ENCODE data around the gene CRABP2.

The CRABP2 gene

DNA sequence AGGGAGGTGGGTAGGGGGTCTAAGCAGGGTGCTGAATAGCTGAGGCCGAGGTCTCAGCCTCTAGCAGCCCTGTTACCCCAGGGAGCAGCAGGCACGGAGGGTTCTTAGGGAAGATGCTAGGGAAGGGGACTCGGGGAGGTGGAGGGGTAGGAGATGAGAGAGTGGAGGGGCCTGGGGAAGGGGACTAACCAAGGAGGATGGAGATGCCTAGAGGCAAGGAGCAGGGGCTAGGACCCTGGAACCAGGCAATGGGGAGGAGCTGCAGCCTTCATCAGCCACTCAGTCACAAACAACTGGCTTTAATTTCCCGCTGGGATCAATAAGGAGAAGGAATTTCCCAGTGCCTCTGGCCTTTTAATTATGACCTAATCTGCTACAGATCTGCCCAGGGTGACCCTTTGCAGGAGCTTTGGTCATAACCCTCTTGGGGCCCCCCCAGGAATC lies 2.9 kb upstream of the CRABP2 start:
- no peak for DNase-seq

GRCh38 chr1:156707417-156708217 lies 2.2 kb upstream of the CRABP2 start:
- peak; percentile 87 for DNase-seq

- peak; percentile 93 for DNase-seq
Observed at GRCh38 chr1:156706657-156707416, 1.5 kb upstream of the CRABP2 start.

GRCh38 chr1:156705918-156706656 lies 704 bp upstream of the CRABP2 start:
- peak; percentile 90 for DNase-seq

GRCh38 chr1:156704930-156705320 lies 458 bp downstream of the CRABP2 start:
- DNase-seq = peak; percentile 61

DNA sequence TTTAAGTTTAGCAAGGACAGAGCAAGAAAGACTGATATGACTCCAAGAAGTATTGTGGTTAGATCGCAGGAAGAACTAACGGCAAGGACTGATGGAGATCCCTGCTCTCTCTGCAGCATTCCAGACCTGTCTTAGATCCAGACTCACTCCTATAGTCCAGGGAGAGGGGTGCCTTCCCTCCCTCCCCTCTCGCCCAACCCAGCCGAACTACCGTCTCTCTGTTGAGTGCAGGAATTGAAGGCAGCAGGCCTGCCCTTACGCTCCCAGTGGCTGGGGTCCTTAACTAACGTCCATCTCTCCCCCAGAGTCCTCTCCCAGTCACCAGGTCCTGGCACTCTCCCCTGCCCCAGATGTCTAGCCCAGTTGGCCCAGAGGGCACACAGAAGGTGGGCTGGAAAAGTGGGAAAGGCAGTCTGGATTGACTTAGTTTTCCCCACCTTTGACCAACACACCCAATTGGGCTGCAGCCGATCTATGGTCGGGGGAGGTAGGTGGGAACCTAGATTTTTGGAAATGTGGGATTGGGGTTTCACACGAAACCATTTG lies 1.1 kb downstream of the CRABP2 start:
- no peak for DNase-seq

DNA sequence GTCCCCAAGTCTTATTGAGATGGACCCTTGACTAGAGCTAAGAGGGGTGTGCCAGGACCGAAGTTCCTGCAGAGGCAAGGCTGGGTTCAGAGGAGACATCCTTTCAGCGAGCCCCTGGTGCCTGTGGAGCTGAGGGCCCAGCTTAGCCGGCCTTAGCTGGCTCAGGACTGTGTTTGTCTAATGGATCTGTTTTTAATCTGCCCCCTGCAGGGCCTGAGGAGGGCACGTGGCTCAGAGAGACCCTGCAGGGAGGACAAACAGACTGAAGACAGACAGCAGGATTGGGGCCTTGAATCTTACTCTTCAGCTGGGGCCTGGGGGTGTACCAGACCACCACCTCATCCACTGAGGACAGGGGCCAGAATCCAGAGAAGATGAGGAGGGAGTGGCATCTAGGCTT lies 1.6 kb downstream of the CRABP2 start:
- no peak for DNase-seq

- DNase-seq = no peak
Observed at GRCh38 chr1:156703336-156703735, 2.0 kb downstream of the CRABP2 start.

GRCh38 chr1:156700736-156701531 lies 4.4 kb downstream of the CRABP2 start:
- no peak for DNase-seq

- DNase-seq = no peak
Observed at GRCh38 chr1:156698995-156699394, 6.4 kb downstream of the CRABP2 start.

DNA sequence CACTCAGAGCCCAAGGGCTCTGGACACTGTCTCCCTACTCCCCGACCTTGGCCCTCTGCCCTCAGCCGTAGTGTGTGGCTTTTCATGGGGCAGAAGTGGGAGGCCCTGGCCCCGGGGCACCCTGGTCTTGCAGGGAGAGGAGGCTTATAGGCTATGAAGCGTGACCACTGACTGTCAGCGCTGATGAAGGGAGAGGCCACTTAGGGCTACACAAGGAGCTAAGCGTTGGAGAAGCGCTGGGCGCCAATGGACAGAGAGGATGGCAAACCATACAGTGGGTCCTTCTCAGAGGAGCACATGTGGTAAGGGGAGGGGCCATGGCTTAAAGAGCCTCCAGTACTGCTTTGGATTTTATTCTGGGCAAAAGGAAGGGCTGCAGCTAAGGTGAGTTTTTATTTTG lies 7.9 kb downstream of the CRABP2 start:
- no peak for DNase-seq

- DNase-seq = no peak
Observed at GRCh38 chr1:156696755-156697154, 8.6 kb downstream of the CRABP2 start.

DNA sequence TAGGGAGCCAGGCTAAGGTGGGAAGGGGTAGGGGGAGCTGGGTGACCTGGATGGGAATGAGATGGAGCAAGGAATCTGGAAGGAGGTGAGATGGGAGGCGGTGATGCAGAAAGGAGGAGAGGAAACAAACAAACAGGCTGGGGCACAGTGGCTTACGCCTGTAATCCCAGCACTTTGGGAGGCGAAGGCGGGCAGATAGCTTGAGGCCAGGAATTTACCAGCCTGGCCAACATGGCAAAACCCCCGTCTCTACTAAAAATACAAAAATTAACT lies 10.8 kb downstream of the CRABP2 start:
- no peak for DNase-seq

- DNase-seq = no peak
Observed at GRCh38 chr1:156693848-156694689, 11.3 kb downstream of the CRABP2 start.

- DNase-seq = peak; percentile 57
Observed at GRCh38 chr1:156692925-156693847, 12.2 kb downstream of the CRABP2 start.

DNA sequence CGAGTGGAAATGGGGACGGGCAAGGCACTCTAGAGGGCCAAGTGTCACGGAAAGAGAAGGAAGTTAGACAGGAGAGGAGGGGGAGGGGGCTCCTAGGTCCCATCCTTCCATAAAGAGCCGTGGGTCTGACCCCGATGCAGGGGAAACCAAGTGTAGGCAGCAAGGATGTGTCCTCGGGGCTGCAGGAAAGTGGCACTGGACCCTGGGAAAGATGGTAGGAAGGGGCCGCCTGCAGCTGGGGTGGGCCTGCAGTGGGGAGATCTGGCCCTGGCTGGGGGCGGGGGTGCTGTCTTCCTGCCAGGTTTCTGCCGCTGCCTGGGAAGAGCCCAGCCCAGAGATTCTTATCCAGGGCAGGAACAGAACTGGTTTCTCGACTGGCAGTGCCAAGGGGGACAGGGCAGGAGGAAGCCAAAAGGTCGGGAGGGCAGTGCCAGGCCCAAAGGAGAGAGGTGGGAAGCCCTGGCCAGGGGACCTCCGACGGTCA lies 12.9 kb downstream of the CRABP2 start:
- no peak for DNase-seq

- peak; percentile 54 for DNase-seq
Observed at GRCh38 chr1:156691665-156692440, 13.5 kb downstream of the CRABP2 start.

GRCh38 chr1:156691191-156691590 lies 14.2 kb downstream of the CRABP2 start:
- DNase-seq = no peak

DNA sequence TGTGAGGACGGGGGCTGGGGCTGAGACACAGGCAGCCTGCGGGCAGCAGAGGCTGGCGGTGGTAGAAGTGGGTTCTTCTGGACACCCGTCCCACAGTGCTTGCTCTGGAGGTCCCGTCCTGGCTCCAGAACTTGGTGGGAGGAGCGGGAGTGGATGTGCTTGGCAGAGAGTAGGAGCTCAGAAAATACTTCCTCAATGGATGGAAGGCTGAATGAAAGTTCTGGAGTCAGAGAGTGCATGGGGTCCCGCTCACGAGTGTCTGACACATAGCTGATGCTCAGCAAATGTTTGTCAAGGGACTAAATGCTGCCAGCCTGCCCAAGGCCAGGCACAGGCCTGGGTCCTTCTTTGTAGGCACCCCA lies 14.7 kb downstream of the CRABP2 start:
- no peak for DNase-seq

All from right hindlimb (tissue), 1 donor.